K562 (cell line): ENCODE data around the gene TXNRD2. TPM values are rescaled to one million over a fixed set of nuclear protein-coding genes. Genes with fewer than 3 reads are reported as not detected.
A peak's percentile ranks its signal among the peaks of the same experiment; 100 is the strongest.

ENCODE experiments used
- CAMTA2 ChIP-seq: fragments of 250-450 bp; sonication (Bioruptor Pico); conservative IDR thresholded peaks from 2 replicates; pipeline ENCODE4 v1.5.1; 2022
- EP400 ChIP-seq: fragments of 450-650 bp; IDR thresholded peaks from 2 replicates; pipeline ENCODE4 v1.6.1; 2017; ENCODE audit warnings: antibody characterized with exemption, mild to moderate bottlenecking, moderate library complexity
- EZH2 ChIP-seq: IDR thresholded peaks from 2 replicates; pipeline ENCODE4 v1.6.1; 2012; ENCODE audit warnings: low read depth, mild to moderate bottlenecking, inconsistent platforms, low read length, borderline replicate concordance
- MXI1 ChIP-seq: IDR thresholded peaks from 2 replicates; pipeline ENCODE4 v1.6.1; 2011; ENCODE audit warnings: low read depth, mild to moderate bottlenecking, improper control_type of control experiment, low read length
- MYC ChIP-seq, 2 experiments: fragments of 250-450 bp in 1 of 2; sonication (Bioruptor Pico) in 1 of 2; IDR thresholded peaks; 2 replicates each; pipeline versions ENCODE4 v1.5.1 to v1.6.1; 2012 to 2021; ENCODE audit warnings: low read depth in 2 of 2, borderline replicate concordance in 1 of 2, improper control_type of control experiment in 1 of 2, low read length in 1 of 2, mild to moderate bottlenecking in 1 of 2, moderate library complexity in 1 of 2
- NR2F6 ChIP-seq: fragments of 450-650 bp; formaldehyde crosslinking; IDR thresholded peaks from 2 replicates; pipeline ENCODE4 v1.4.0; 2020; ENCODE audit warnings: mild to moderate bottlenecking
- PCBP2 ChIP-seq: fragments of 200-400 bp; formaldehyde crosslinking; IDR thresholded peaks from 2 replicates; pipeline ENCODE4 v1.6.1; 2018; ENCODE audit warnings: low read length, low read depth, mild to moderate bottlenecking, moderate library complexity; ENCODE audit not compliant: poor library complexity, severe bottlenecking
- RBFOX2 ChIP-seq: fragments of 200-400 bp; formaldehyde crosslinking; IDR thresholded peaks from 2 replicates; pipeline ENCODE4 v1.6.1; 2017; ENCODE audit warnings: low read depth, mild to moderate bottlenecking, low read length, moderate library complexity
- TARDBP ChIP-seq: fragments of 450-650 bp; IDR thresholded peaks from 2 replicates; pipeline ENCODE4 v1.6.1; 2016
- TBP ChIP-seq: optimal IDR thresholded peaks from 2 replicates; pipeline ENCODE3; 2011; ENCODE audit warnings: low read depth, low read length, improper control_type of control experiment
- THAP12 ChIP-seq: fragments of 250-450 bp; sonication (Bioruptor Pico); IDR thresholded peaks from 2 replicates; pipeline ENCODE4 v1.9.0; 2021; ENCODE audit warnings: mild to moderate bottlenecking, inconsistent platforms
- ZNF140 ChIP-seq: fragments of 250-450 bp; sonication (Bioruptor Pico); IDR thresholded peaks from 2 replicates; pipeline ENCODE4 v1.8.0; 2021; ENCODE audit warnings: moderate library complexity, mild to moderate bottlenecking, inconsistent platforms
- ZNF311 ChIP-seq: fragments of 250-450 bp; sonication (Bioruptor Pico); IDR thresholded peaks from 2 replicates; pipeline ENCODE4 v1.4.0; 2020; ENCODE audit warnings: mild to moderate bottlenecking, moderate library complexity
- ZNF384 ChIP-seq: IDR thresholded peaks from 2 replicates; pipeline ENCODE4 v1.6.1; 2012; ENCODE audit warnings: low read depth, low read length, improper control_type of control experiment
- polyA plus RNA-seq, 8 experiments: library from polyadenylated mRNA; depleted of rRNA in 4 of 8; stranded (reverse) in 5 of 8; unstranded in 3 of 8; fragments of >200 nt; fragmentation: Nextera tagmentation in 2 of 8; fragmentation: Illumina TruSeq in 1 of 8; extraction: Ambion mirVana in 2 of 8; extraction: Trizol in 1 of 8; gene quantifications; 2 replicates each; pipeline versions ENCODE4 v1.2.1 to v1.2.3, GENCODE V29; 2011 to 2014; ENCODE audit warnings: inconsistent platforms in 1 of 8, missing spikeins in 1 of 8
- total RNA-seq, 7 experiments: library from RNA; depleted of rRNA in 6 of 7; stranded (reverse); fragments of >200 nt in 6 of 7; fragmentation: Illumina TruSeq in 2 of 7; extraction: Trizol in 2 of 7; gene quantifications; 2 replicates each; pipeline versions ENCODE4 v1.2.1 to v1.2.3, GENCODE V29; 2011 to 2021; ENCODE audit warnings: low replicate concordance in 1 of 7
- TF ChIP-seq, protein P1 (sequence below), 2 experiments: fragments of 450-650 bp; IDR thresholded peaks; 2 replicates each; pipeline ENCODE4 v1.6.1; 2018; ENCODE audit warnings: mild to moderate bottlenecking in 2 of 2, low read depth in 1 of 2; ENCODE audit not compliant: partially characterized antibody in 2 of 2
- TF ChIP-seq, protein P2 (sequence below): fragments of 250-450 bp; sonication (Bioruptor Pico); IDR thresholded peaks from 2 replicates; pipeline ENCODE4 v1.5.0; 2021
- TF ChIP-seq, protein P3 (sequence below): sonication (generic); formaldehyde crosslinking; IDR thresholded peaks from 2 replicates; pipeline ENCODE4 v1.8.1; 2023; ENCODE audit warnings: mild to moderate bottlenecking, missing genetic modification reagents

TXNRD2 gene
- total and polyA plus RNA-seq, 9 of the 15 experiments (the other 6 are each of a cell fraction or from before 2014, with no cell fraction given): 3.3 to 80.2 (median 49.4) TPM

DNA sequence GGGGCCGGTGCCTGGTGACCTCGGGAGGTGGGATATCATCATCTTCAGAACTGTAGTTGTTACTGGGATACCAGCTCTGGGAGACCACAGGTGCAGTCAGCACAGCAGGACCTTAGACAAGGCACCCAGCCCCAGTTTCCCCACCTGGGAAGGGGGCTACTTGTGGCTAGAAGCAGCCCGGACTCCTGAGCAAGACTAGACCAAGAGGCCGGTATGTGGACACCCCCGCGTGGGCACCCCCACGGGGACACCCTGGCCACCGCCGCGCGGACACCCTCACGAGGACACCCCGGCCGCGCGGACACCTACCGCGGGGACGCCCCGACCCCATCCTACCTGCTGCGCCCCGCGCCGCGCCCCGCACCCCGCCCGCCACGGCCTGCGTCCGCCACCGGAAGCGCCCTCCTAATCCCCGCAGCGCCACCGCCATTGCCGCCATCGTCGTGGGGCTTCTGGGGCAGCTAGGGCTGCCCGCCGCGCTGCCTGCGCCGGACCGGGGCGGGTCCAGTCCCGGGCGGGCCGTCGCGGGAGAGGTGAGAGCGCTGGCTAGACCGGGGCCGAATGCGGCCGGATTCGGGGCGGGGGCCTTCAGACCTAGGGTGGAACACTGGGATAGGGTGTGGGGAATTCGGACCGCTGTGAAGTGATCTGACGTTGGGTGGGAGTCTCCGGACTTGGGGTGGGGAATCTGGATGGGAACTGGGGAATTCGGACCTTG, at the start of gene TXNRD2, which contains the start of gene COMT (continued):
- TF ChIP-seq, protein P1, sequence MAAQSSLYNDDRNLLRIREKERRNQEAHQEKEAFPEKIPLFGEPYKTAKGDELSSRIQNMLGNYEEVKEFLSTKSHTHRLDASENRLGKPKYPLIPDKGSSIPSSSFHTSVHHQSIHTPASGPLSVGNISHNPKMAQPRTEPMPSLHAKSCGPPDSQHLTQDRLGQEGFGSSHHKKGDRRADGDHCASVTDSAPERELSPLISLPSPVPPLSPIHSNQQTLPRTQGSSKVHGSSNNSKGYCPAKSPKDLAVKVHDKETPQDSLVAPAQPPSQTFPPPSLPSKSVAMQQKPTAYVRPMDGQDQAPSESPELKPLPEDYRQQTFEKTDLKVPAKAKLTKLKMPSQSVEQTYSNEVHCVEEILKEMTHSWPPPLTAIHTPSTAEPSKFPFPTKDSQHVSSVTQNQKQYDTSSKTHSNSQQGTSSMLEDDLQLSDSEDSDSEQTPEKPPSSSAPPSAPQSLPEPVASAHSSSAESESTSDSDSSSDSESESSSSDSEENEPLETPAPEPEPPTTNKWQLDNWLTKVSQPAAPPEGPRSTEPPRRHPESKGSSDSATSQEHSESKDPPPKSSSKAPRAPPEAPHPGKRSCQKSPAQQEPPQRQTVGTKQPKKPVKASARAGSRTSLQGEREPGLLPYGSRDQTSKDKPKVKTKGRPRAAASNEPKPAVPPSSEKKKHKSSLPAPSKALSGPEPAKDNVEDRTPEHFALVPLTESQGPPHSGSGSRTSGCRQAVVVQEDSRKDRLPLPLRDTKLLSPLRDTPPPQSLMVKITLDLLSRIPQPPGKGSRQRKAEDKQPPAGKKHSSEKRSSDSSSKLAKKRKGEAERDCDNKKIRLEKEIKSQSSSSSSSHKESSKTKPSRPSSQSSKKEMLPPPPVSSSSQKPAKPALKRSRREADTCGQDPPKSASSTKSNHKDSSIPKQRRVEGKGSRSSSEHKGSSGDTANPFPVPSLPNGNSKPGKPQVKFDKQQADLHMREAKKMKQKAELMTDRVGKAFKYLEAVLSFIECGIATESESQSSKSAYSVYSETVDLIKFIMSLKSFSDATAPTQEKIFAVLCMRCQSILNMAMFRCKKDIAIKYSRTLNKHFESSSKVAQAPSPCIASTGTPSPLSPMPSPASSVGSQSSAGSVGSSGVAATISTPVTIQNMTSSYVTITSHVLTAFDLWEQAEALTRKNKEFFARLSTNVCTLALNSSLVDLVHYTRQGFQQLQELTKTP (IDR thresholded peaks at IDR 0.05; ENCODE audit: low read depth in 1 of 2, partially characterized antibody in 2 of 2): no peak
- TF ChIP-seq MYC (IDR thresholded peaks at IDR 0.05; ENCODE audit: low read depth, low read length) (peak; percentile 90), MYC (CRISPR knock-in tag; IDR thresholded peaks at IDR 0.05; ENCODE audit: borderline replicate concordance, low read depth) (no peak), ZNF140 (no peak), TBP (no peak), PCBP2 (peak; percentile 91), MXI1 (0 out of 2 replicates have a peak, but pooled peaks have one; percentile 67), NR2F6 (CRISPR knock-in tag) (0 out of 2 replicates have a peak, but pooled peaks have one; percentile 2), TARDBP (no peak), RBFOX2 (peak; percentile 99), ZNF311 (CRISPR knock-in tag) (0 out of 2 replicates have a peak, but pooled peaks have one; percentile 51), ZNF384 (peak; percentile 45; the same call in 1 of the 2 replicates), EZH2 (no peak), CAMTA2 (CRISPR knock-in tag) (peak; percentile 92), EP400 (no peak), THAP12 (CRISPR knock-in tag) (no peak)
- TF ChIP-seq, protein P2, sequence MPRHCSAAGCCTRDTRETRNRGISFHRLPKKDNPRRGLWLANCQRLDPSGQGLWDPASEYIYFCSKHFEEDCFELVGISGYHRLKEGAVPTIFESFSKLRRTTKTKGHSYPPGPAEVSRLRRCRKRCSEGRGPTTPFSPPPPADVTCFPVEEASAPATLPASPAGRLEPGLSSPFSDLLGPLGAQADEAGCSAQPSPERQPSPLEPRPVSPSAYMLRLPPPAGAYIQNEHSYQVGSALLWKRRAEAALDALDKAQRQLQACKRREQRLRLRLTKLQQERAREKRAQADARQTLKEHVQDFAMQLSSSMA (CRISPR knock-in tag): peak; percentile 31; the same call in 1 of the 2 replicates
- TF ChIP-seq, protein P3, sequence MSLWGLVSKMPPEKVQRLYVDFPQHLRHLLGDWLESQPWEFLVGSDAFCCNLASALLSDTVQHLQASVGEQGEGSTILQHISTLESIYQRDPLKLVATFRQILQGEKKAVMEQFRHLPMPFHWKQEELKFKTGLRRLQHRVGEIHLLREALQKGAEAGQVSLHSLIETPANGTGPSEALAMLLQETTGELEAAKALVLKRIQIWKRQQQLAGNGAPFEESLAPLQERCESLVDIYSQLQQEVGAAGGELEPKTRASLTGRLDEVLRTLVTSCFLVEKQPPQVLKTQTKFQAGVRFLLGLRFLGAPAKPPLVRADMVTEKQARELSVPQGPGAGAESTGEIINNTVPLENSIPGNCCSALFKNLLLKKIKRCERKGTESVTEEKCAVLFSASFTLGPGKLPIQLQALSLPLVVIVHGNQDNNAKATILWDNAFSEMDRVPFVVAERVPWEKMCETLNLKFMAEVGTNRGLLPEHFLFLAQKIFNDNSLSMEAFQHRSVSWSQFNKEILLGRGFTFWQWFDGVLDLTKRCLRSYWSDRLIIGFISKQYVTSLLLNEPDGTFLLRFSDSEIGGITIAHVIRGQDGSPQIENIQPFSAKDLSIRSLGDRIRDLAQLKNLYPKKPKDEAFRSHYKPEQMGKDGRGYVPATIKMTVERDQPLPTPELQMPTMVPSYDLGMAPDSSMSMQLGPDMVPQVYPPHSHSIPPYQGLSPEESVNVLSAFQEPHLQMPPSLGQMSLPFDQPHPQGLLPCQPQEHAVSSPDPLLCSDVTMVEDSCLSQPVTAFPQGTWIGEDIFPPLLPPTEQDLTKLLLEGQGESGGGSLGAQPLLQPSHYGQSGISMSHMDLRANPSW (CRISPR knock-in tag): no peak
